GM21825 (cell line): Measurements from ENCODE around the gene MON2.
"Not testable (repeated sequence)": the region's sequence is repeated elsewhere in the genome, so short reads cannot be mapped to it uniquely, and the experiment has no call there.

ENCODE experiments used
- ATAC-seq: cut with Tn5 transposase; IDR thresholded peaks from one replicate; pipeline ENCODE4 v1.9.1; 2021; ENCODE audit warnings: mild to moderate bottlenecking, moderate library complexity; ENCODE audit not compliant: unreplicated experiment

MON2 gene

DNA sequence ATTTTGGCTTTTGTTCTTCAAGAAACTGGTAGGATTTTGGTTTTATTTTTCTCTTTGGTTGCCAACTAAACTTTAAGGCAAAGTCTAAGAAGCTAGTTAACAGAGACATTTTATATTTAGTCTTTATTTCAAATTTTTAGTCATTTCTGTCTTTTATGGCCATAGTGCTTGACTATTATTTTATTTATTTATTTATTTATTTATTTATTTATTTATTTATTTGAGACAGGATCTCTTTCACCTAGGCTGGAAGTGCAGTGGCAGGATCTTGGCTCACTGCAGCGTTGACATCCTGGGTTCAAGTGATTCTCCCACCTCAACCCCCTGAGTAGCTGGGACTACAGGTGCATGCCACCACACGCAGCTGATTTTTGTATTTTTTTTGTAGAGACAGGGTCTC, 3.1 kb downstream of the MON2 start:
- ATAC-seq, result no peak

DNA sequence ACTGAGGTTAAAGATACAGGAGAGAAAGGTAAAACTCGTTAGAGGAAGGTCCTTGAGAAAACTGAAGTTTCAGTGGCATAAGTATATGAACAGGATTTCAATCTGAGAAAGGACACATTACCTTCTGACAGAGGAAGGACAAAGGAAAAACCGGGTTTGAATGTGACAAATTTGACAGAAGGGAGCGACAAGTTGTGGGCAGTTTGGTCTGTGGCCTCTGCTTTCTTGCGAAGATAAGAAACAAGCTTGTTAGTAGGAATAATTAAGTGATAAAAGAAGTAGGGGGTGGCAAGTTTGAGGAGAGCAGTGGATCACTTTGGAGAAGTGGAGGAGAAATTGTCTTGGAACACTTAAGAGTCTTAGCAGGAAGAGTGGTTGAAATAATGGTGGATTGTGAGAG, 5.1 kb downstream of the MON2 start:
- no peak for ATAC-seq

DNA sequence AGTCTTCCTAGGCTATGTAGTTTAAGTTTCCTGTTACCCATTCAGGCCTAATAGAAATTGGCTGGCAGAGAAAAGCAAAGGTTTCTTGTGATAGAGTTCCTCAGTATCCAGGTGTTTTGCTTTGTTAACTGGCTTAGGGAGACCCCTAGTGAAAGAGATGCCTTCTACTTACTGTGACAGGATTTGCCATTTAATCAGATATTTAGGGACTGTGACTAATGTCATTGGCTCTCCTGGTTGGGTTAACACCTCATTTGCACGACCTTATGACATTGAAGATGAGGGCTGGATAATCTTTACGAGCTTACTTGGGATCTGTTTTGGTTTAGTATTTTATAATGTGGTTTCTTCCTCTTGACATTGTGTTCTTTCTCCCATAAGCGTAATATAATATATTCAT, 5.8 kb downstream of the MON2 start:
- no peak for ATAC-seq

DNA sequence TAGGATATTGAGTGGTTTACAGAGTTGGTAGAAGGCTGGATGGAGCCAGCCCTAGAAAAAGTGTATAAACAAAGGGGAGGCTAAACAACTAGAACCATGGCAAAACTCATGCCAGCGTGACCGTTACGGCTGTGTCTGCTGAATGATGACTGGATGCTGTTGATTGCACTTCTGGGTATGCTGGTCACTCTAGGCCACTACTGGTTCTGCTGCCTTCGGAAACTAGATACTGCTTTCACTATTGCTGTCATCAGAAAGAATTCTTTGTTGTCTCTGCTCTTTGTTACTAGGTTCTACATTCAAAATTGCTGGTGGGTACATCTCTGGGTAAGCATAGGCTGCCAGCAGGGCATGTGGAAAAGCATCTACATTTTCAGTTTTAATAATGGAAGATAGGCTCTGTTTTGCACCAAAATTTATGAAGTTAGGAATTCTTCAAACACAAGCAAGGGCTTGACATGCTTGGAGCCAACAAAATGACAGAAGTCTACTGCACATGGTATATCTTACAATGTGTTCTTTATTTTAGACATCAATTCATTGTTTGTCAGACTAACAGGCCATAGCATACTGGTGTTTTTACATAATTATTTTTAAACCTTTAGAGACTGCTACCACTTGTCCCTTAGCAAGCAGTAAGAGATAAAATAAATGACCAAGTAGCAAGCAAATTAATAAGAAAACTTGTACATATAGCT, 15.4 kb downstream of the MON2 start:
- no peak for ATAC-seq

DNA sequence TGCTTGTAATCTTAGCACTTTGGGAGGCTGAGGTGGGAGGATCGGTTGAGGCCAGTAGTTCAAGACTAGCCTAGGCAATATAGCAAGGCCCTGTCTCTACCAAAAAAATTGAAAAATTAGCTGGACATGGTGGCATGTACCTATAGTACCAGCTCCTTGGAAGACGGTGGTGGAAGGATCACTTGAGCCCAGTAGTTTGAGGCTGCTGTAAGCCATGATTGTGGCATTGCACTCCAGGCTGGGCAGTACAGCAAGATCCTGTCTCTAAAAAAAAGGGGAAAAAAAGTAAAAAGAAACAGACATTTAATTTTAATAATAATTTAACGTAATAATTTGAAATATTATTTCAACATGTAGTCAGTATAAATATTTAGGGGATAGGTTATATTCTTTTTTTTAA, 16.1 kb downstream of the MON2 start:
- no peak for ATAC-seq

DNA sequence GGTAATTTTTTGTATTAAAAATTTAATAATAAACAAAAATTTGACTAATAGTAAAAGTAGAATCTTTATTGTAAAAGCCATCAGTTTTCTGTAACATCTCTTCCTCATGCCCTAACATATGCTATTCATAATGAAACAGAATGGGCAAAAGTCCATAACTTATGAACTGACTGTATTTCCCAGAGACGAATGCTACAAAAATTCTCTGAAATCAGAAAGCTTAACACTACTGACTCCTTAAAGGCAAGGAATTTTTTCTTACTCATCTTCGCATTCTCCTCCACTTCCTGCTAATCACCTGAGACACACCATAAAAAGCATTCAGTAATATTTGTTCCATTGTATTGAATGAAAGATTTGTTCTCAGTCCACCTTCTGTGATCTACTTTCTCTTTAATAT, 17.6 kb downstream of the MON2 start:
- no peak for ATAC-seq

DNA sequence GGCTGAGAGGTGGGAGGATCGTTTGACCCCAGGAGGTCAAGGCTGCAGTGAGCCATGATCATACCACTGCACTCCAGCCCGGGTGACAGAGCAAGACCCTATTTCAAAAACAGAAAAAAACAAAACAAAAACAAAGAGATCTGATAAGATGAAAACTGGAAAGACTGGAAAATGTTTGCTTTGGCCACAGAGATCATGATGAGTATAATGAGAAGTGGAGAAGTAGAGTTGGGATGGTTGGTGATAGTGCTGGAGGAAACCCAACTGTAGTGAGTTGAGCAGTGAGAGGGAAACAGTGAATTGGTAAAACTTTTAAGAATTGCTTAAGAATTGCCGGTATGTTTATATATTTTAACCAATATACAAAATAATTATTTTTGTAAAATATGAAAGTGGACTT, 39.2 kb downstream of the MON2 start:
- no peak for ATAC-seq

DNA sequence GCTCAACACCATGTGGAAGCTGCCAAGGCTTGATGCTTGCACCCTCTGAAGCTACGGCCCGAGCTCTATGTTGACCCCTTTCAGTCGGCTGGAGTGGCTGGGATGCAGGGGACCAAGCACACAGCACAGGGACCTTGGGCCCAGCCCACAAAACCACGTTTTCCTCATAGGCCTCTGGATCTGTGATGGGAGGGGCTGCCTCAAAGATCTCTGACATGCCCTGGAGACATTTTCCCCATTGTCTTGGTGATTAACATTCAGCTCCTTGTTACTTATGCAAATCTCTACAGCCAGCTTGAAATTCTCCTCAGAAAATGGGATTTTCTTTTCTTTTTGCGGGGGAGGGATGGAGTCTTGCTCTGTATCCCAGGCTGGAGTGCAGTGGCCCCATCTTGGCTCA, 46.3 kb downstream of the MON2 start:
- ATAC-seq, result no peak

DNA sequence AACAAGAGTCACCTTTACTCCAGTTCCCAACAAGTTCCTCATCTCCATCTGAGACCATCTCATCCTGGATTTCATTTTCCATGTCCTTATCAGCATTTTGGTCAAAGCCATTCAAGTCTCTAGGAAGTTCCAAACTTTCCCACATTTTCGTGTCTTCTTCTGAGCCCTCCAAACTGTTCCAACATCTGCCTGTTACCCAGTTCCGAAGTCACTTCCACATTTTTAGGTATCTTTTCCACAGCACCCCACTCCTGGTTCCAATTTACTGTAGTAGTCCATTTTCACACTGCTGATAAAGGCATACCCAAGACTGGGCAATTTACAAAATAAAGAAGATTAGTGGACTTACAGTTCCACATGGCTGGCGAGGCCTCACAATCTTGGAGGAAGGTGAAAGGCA, 47.5 kb downstream of the MON2 start:
- ATAC-seq, result not testable (repeated sequence)

DNA sequence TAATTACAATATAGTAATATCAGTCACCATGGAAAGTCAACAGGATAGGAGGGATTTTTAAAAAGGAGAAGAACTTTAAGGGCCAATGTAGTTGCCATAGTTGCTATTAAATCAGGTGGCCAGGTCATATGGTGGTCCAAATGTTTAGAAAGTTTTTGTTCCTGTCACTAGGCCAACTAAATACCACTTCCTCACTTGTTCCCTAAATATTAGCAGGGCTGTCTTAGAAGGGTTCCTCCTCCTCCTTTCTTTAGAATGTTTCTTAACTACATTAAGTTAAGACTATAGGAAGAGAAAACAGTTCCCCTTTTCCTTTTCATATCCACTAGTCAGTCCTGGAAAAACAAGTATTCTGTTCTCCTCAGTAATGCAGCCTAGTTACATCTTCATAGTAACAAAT, 50.3 kb downstream of the MON2 start:
- ATAC-seq, result no peak

DNA sequence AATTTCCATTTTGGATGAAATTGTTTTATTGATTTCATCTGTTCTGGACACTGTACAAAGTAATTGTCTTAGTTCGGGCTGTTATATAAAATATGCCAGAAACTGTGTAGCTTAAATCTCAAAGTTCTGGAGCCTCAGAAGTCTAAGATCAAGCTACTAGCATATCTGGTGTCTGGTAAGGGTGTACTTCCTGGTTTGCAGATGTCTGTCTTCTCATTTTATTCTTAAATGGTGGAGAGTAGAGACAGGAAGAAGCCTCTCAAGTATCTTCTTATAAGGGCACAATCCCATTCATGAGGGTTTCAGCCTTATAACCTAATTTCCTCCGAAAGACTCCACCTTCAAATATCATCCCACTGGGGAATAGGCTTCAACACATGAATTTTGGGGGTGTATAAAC, 51.3 kb downstream of the MON2 start:
- no peak for ATAC-seq

DNA sequence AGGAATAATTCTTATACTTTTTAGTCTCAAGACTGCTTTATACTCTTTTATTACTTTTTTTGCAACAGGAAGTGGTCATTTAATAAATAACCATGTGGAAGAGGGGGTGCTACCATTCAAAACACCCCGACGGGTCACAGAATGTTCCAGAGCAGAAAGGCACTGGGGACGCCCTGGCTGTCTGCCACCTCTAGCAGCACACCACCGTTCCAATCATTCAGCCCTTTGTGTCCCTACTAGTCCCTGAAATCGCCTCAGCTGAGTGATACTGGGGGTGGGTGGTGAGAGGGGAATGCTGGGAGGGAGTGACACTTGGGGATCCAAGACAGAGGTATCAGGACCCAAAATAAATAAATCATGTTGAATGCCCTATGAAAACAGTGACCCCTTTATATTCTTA, 52.4 kb downstream of the MON2 start:
- ATAC-seq, result no peak

DNA sequence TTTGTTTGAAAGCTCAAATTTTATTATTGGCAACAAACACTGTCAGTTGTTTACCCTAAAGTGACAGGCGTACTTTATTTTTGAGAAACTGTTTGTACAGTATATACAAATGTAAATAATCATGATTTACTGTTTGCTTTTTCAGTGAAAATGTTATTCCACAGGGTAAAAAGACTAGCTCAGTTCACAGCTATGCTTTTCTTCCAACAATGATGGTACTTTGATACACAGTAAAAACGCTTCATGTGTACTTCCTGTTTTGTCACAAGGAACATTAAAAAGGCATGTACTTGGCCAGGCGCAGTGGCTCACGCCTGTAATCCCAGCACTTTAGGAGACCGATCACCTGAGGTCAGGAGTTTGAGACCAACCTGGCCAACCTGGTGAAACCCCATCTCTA, 53.7 kb downstream of the MON2 start:
- ATAC-seq, result no peak

DNA sequence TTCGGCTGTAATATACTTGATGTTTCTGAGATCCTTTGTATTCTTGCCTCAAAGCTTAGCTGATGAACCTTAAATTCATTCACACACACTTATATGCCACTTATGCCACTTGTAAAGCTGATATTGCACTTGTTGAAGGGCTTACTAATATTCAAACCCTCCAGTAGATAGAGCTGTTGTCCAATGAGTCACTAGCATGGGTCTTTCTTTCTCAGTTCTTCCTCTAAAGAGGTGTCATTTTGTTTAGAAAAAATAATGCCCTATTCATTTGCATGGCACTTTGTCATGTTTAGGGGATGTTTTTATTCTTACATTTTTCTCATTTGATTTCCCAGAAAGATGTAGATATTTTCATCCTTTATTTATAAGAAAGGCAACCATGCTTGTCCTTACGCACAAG, 56.4 kb downstream of the MON2 start:
- ATAC-seq, result no peak

DNA sequence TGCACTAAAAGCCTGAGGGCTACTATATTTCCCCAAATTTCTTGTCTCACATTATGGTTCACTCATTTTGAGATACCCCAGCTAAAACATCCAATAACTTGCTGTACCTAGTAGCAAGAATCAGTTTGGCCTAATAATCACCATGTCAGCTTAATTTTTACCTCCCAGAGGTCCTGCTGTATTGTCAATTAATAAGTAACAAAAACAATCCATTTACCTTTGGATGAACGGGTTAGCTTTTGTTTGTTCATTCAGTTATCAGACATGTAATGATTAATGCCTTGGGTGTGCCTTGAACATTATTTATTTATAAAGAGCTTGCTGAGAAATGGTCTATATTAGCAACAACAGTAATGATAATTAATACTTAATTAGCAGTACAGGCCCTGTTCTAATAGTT, 57.0 kb downstream of the MON2 start:
- no peak for ATAC-seq

DNA sequence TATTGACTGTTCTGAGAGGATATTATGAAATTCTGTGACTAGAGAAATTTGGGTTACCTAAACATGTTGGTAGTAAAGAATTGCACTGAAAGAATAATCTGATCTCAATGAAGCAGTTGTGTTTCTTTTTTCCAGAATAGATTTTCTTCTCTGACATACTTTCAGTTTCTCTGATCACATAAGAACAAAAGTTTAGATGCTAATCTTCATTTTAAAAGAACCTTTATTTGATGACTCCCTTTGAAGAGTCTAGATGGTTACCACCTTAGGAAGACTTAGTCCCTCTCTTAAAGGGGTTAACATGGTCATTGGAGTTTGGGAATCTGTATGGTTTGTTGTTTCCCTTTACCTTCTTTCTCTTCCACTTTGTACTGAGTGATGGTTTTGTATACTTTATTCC, 58.6 kb downstream of the MON2 start:
- ATAC-seq, result no peak

DNA sequence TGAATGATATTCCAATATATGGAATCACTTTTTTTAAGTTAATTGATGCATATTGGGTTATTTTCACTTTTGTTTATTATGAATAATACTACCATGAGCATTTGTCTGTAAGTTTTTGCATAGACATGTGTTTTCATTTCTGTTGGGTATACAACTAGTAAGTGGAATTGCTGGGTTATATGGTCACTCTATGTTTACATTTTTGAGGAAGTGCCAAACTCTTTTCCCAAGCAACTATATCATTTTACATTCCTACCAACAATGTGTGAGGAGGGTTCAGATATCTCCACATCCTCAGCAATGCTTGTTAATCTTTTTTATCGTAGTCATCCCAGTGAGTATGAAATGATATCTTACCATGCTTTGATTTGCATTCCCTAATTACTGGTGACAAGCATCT, 64.0 kb downstream of the MON2 start:
- ATAC-seq, result no peak

DNA sequence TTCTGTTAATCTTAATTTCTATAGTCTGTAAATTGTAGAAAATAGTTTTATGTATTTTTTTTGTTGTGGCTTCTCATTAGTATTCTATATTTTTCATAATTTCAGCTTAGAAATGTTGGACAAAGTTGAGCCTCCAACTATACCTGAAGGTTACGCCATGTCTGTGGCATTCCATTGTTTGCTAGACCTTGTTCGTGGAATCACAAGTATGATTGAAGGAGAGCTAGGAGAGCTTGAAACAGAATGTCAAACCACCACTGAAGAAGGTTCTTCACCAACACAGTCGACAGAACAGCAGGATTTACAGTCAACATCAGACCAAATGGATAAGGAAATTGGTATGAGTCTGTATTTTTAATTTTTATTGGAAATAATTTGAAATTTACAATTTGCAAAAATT, 65.7 kb downstream of the MON2 start:
- no peak for ATAC-seq

DNA sequence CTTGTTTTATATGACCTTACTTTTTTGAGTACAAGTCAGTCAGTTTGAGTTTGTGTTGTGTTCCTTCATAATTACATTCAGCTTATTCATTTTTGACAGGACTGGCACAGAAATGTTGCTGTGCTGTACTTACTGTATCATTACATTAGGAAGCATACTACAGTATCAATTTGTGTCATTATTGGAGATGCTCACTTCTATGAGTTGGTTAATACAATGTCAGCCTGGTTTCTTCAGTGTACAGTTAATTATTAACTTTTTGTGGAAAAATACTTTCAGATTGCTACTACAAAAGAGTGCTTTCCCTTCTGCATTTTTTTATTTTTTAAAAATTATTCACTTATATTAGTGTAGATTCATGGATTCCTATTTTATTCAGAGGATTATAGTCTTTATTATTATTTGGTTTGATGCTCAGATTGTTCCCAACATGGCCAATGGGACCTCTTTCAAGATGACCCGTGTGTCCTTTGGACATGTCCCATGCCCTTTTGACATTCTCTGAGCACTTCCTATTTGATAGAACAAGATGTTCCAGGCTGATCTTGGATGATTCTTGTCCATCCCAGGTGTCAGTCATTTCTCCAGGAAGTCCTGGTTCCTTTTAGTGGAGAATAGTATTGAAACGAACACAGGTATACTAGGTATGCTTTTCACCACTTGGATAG, 66.6 kb downstream of the MON2 start:
- ATAC-seq, result no peak

DNA sequence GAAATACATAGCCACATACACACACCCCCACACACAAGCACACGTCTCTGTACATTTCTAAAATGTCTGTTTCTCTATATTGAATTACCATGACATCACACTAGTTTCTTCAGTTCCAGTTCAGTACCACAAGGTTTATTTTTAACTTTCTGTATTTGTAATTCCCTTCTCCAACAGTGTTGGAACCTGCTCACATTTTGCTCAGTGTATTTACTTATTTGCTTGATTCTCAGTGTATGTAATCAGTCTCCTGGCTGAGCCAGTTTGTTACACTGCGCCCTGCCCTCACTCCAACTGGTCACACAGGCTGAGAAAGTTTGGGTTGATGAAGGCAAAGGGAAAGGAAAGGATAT, 67.1 kb downstream of the MON2 start:
- ATAC-seq, result no peak

DNA sequence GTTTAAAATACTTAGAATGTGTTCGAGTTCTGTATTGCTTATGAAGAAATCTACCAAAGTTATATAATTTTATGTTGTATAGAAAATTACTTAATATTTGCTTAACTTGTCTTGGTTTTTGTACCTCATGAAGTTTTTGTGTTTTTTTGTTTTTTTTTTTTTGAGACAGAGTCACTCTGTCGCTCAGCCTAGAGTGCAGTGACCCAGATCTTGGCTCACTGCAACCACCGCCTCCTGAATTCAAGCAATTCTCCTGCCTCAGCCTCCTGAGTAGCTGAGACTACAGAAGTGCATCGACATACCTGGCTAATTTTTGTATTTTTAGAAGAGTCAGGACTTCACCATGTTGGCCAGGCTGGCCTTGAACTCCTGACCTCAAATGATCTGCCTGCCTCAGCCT, 69.9 kb downstream of the MON2 start:
- ATAC-seq, result no peak

DNA sequence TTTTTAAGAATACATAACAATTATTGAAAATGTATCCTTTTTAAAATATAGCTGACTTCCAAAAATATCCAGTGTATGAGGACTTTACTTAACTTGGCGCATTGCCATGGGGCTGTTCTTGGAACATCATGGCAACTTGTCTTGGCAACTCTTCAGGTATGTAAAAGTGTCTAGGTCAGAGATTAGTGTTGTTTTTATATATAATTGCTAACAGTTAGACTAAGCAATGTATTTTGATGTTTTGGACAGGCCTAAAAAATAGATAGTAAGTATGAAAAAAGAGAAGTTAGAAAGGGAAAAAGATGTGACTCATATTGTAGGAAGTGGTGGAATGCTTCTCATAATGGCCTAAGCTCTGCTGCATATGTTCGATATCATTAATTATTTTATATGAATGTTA, 70.9 kb downstream of the MON2 start:
- no peak for ATAC-seq

DNA sequence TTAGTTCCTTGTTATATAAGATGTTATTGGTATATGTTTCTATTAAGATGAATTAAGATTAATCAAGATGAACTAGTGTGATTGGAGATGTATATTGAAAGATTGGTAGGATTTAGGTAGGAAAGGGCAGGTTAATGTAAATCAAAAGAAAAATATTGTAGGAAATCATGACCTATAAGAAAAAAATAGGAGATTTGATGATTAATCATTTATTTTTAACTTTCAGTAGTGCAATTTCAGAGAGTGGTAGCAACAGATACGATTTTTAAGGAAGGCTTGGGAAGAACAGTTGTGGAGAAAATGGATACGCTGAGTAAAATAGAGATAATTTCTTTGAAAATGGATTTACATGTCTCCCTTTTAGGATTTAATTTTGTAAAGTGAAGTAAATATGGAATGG, 73.7 kb downstream of the MON2 start:
- no peak for ATAC-seq
